Inferior parietal cortex (tissue), 1 donor: ENCODE results near the gene B3GNT7.
"Not testable (repeated sequence)": the region's sequence is repeated elsewhere in the genome, so short reads cannot be mapped to it uniquely, and the experiment has no call there.

Source experiments
- DNase-seq: peaks from one replicate; pipeline ENCODE4 v3.0.0-alpha.2; 2016; ENCODE audit errors: extremely low spot score

B3GNT7 gene

GRCh38 chr2:231364961-231365810 is 30.3 kb upstream of the B3GNT7 start:
- peak; percentile 75 for DNase-seq

- DNase-seq: no peak
Observed at GRCh38 chr2:231367178-231367577, 28.3 kb upstream of the B3GNT7 start.

GRCh38 chr2:231369580-231370428 is 25.7 kb upstream of the B3GNT7 start:
- no peak for DNase-seq

GRCh38 chr2:231370429-231370748 is 25.1 kb upstream of the B3GNT7 start:
- DNase-seq: no peak

- DNase-seq: no peak
Observed at GRCh38 chr2:231370749-231371429, 24.6 kb upstream of the B3GNT7 start.

- DNase-seq: no peak
Observed at GRCh38 chr2:231371430-231372054, 24.0 kb upstream of the B3GNT7 start.

GRCh38 chr2:231372326-231372725 is 23.2 kb upstream of the B3GNT7 start:
- DNase-seq: no peak

GRCh38 chr2:231373184-231373583 is 22.3 kb upstream of the B3GNT7 start:
- no peak for DNase-seq

- DNase-seq: no peak
Observed at GRCh38 chr2:231373786-231374349, 21.6 kb upstream of the B3GNT7 start.

- no peak for DNase-seq
Observed at GRCh38 chr2:231374771-231375170, 20.7 kb upstream of the B3GNT7 start.

- DNase-seq: not testable (repeated sequence)
Observed at GRCh38 chr2:231375994-231376615, 19.4 kb upstream of the B3GNT7 start.

GRCh38 chr2:231376857-231377256 is 18.7 kb upstream of the B3GNT7 start:
- no peak for DNase-seq

GRCh38 chr2:231378026-231378722 is 17.3 kb upstream of the B3GNT7 start:
- DNase-seq: no peak

GRCh38 chr2:231379266-231380215 is 16.0 kb upstream of the B3GNT7 start:
- DNase-seq: peak; percentile 30

- no peak for DNase-seq
Observed at GRCh38 chr2:231380307-231380706, 15.2 kb upstream of the B3GNT7 start.

- DNase-seq: no peak
Observed at GRCh38 chr2:231380991-231381847, 14.3 kb upstream of the B3GNT7 start.

GRCh38 chr2:231382116-231382515 is 13.4 kb upstream of the B3GNT7 start:
- DNase-seq: no peak

GRCh38 chr2:231383416-231384108 is 11.9 kb upstream of the B3GNT7 start:
- DNase-seq: no peak
